MM.1S (cell line): ENCODE results near the gene TSEN2.

ENCODE experiments used
- DNase-seq: peaks from one replicate; pipeline ENCODE4 v3.0.0-alpha.2; 2015
- H2AFZ ChIP-seq: fragments of 300-600 bp; sonication (generic); 2 replicates; pipeline ENCODE4 v1.6.0; 2016; ENCODE audit warnings: antibody characterized with exemption, low read length
- H3F3A ChIP-seq: fragments of 300-600 bp; sonication (generic); 2 replicates; pipeline ENCODE4 v1.6.1; 2016; ENCODE audit warnings: mild to moderate bottlenecking, antibody characterized with exemption, low read length, moderate library complexity, mixed read lengths; ENCODE audit not compliant: insufficient read depth
- H3K27ac ChIP-seq: fragments of 300-600 bp; sonication (generic); 2 replicates; pipeline ENCODE4 v1.5.1; 2016; ENCODE audit warnings: mild to moderate bottlenecking, low read length
- H3K27me3 ChIP-seq: fragments of 300-600 bp; sonication (generic); replicated peaks from 2 replicates; pipeline ENCODE4 v1.6.0; 2016; ENCODE audit warnings: low read length; ENCODE audit not compliant: insufficient read depth
- H3K36me3 ChIP-seq: fragments of 300-600 bp; sonication (generic); replicated peaks from 2 replicates; pipeline ENCODE4 v1.6.1; 2016; ENCODE audit warnings: mild to moderate bottlenecking, low read length, mixed read lengths; ENCODE audit not compliant: insufficient read depth
- H3K4me1 ChIP-seq: fragments of 300-600 bp; sonication (generic); 2 replicates; pipeline ENCODE4 v1.6.1; 2016; ENCODE audit warnings: low read length, mixed read lengths
- H3K4me2 ChIP-seq: fragments of 300-600 bp; sonication (generic); 2 replicates; pipeline ENCODE4 v1.6.0; 2016; ENCODE audit warnings: low read depth, low read length
- H3K4me3 ChIP-seq: fragments of 300-600 bp; sonication (generic); 2 replicates; pipeline ENCODE4 v1.5.1; 2016; ENCODE audit warnings: low read length, mixed read lengths
- H3K79me2 ChIP-seq: fragments of 300-600 bp; sonication (generic); 2 replicates; pipeline ENCODE4 v1.6.1; 2016; ENCODE audit warnings: mixed run types, low read length, mixed read lengths
- H3K9ac ChIP-seq: fragments of 300-600 bp; sonication (generic); 2 replicates; pipeline ENCODE4 v1.6.1; 2016; ENCODE audit warnings: low read length, mixed read lengths
- H3K9me2 ChIP-seq: fragments of 300-600 bp; sonication (generic); replicated peaks from 2 replicates; pipeline ENCODE4 v1.6.1; 2016; ENCODE audit warnings: mild to moderate bottlenecking, low read length, mixed read lengths; ENCODE audit not compliant: insufficient read depth
- H3K9me3 ChIP-seq: fragments of 300-600 bp; sonication (generic); replicated peaks from 2 replicates; pipeline ENCODE4 v1.6.1; 2016; ENCODE audit warnings: mild to moderate bottlenecking, low read length, mixed read lengths; ENCODE audit not compliant: insufficient read depth
- H4K20me1 ChIP-seq: fragments of 300-600 bp; sonication (generic); 2 replicates; pipeline ENCODE4 v1.6.1; 2016; ENCODE audit warnings: mild to moderate bottlenecking, low read length, moderate library complexity, mixed read lengths; ENCODE audit not compliant: insufficient read depth
- EZH2 ChIP-seq: fragments of 300-600 bp; sonication (generic); optimal IDR thresholded peaks from 2 replicates; pipeline ENCODE3; 2017; ENCODE audit warnings: low read depth, mild to moderate bottlenecking, antibody characterized with exemption, low read length, mixed read lengths
- EZH2phosphoT487 ChIP-seq: fragments of 300-600 bp; sonication (generic); IDR thresholded peaks from 2 replicates; pipeline ENCODE4 v1.6.1; 2018; ENCODE audit warnings: antibody characterized with exemption, low read length
- TF ChIP-seq, protein P1 (sequence below): fragments of 300-600 bp; sonication (generic); IDR thresholded peaks from 2 replicates; pipeline ENCODE4 v1.5.1; 2016; ENCODE audit warnings: antibody characterized with exemption, low read length, mixed read lengths

The TSEN2 gene

DNA sequence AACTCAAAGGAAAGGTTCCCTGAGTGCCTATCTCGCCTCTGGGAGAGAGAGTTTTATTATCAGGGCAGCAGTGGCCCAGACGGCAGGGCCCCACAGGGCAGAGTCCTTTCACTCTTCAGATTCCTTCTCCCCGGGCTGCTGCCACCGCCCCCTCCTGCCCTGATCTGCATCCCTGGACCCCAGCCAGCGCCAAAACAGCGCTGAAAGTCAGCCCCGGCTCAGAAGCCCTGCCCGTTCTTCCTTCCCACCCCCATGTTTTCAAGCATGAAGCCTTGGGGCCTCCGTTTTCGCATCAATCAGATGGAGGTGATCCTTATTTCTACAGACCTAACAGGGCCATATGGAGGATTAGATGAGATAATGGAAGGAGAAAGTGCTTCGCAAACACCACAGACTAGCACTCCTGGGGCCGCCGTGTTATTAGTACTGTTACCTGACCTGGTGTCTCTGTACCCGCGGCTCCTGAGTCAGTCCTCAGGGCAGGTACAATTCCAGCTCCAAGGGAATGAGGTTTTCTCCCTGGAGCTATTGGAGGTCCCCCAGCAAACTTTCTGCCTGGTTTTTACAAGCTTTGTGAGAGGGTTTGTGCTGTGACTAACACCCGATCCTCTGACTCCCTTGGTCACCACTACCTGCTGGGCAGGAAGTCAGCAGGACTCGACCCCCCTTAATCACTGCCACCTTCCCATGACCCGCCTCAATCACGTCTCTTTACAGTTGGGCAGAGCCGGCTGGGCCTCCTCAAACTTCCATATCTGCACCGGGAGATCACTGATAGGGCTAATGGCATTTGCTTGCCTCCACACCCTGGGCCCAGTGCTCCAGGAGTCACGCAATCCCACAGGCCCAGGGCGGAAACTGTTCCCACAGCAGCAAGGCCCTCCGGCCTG lies 39.5 kb upstream of the TSEN2 start:
- H3K9me3 ChIP-seq, result no peaks in the 10 kb centered on the region
- no peak for DNase-seq
- no peaks in the 10 kb centered on the region for H4K20me1 ChIP-seq
- peaks cover 22% of the 10 kb centered on the region for H3K27me3 ChIP-seq
- no peaks in the 10 kb centered on the region for H3K36me3 ChIP-seq
- no peaks in the 10 kb centered on the region for H3K4me1 ChIP-seq
- no peaks in the 10 kb centered on the region for H3K9me2 ChIP-seq
- no peak overlapping the region for H3K4me2 ChIP-seq
- H3F3A ChIP-seq, result no peaks in the 10 kb centered on the region
- no peak overlapping the region for H2AFZ ChIP-seq
- H3K4me3 ChIP-seq, result no peak overlapping the region
- H3K27ac ChIP-seq, result no peak overlapping the region
- no peak overlapping the region for H3K9ac ChIP-seq
- TF ChIP-seq EZH2phosphoT487 (no peak), EZH2 (no peak)
- TF ChIP-seq, protein P1, sequence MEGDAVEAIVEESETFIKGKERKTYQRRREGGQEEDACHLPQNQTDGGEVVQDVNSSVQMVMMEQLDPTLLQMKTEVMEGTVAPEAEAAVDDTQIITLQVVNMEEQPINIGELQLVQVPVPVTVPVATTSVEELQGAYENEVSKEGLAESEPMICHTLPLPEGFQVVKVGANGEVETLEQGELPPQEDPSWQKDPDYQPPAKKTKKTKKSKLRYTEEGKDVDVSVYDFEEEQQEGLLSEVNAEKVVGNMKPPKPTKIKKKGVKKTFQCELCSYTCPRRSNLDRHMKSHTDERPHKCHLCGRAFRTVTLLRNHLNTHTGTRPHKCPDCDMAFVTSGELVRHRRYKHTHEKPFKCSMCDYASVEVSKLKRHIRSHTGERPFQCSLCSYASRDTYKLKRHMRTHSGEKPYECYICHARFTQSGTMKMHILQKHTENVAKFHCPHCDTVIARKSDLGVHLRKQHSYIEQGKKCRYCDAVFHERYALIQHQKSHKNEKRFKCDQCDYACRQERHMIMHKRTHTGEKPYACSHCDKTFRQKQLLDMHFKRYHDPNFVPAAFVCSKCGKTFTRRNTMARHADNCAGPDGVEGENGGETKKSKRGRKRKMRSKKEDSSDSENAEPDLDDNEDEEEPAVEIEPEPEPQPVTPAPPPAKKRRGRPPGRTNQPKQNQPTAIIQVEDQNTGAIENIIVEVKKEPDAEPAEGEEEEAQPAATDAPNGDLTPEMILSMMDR, result no peak
- H3K79me2 ChIP-seq, result no peaks in the 10 kb centered on the region

DNA sequence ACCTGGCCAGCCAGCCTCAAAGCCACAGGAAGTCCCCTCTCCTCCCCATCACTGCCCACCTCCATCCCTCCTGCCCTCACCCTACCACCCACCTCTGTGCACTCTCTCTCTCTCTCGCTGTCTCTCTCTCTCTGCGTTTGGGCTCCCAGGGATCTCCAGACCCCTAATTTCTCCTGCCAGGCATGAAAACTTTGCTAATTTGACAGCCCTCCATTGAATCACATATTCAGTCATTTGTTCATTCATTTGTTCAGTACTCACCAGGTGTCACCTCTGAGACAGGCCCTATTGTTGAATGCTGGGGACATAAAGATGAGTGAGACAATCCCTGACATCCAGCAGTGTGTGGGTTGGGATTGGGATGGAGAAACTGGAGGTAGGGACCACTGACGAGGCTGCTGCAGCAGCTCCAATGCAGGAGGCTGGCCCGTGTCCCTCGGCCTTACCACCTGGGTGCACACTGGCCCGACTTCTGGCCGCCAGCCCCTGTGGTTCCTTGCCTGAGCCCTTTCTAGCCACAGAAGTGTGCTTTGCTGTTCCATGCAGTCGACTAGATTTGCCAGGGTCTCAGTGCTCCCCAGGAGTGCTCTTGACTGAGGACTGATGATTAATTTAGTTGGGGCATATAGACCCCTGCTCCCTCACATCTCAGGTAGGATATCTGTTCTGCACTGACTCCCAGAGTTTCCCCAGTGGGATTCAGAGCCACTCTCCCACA lies 38.6 kb upstream of the TSEN2 start:
- Histone ChIP-seq H2AFZ (no peak overlapping the region), H3K36me3 (no peaks in the 10 kb centered on the region), H3K9me3 (no peaks in the 10 kb centered on the region), H3K27ac (no peak overlapping the region), H3K9ac (no peak overlapping the region), H3K9me2 (no peaks in the 10 kb centered on the region), H3K4me2 (no peak overlapping the region), H3K4me1 (no peaks in the 10 kb centered on the region), H3K79me2 (no peaks in the 10 kb centered on the region), H4K20me1 (no peaks in the 10 kb centered on the region), H3K27me3 (peaks cover 22% of the 10 kb centered on the region), H3F3A (no peaks in the 10 kb centered on the region), H3K4me3 (no peak overlapping the region)
- no peak for DNase-seq
- no peak for TF ChIP-seq EZH2
- TF ChIP-seq EZH2phosphoT487, result no peak
- TF ChIP-seq, protein P1, result no peak

DNA sequence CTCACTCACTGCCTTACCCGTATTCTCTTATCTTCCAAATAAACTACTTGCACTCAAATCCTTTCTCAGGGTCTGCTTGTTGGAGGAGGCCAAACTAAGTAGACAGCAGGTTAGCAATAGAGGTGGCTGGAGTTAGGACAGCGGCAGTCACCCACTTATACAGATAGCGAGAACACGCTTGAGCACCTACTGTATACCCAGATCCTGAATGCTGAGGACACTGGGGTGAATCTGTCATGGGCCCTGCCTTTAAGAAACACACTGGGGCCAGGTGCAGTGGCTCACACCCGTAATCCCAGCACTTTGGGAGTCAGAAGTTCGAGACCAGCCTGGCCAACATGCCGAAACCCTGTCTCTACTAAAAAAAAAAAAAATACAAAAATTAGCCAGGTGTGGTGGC lies 38.0 kb upstream of the TSEN2 start:
- Histone ChIP-seq H3K27ac (no peak overlapping the region), H3K9ac (no peak overlapping the region), H2AFZ (no peak overlapping the region), H3K9me2 (no peaks in the 10 kb centered on the region), H3K36me3 (no peaks in the 10 kb centered on the region), H3K4me1 (no peaks in the 10 kb centered on the region), H3K27me3 (peaks cover 22% of the 10 kb centered on the region), H3K4me2 (no peak overlapping the region), H3K79me2 (no peaks in the 10 kb centered on the region), H3K4me3 (no peak overlapping the region), H3F3A (no peaks in the 10 kb centered on the region), H4K20me1 (no peaks in the 10 kb centered on the region), H3K9me3 (no peaks in the 10 kb centered on the region)
- TF ChIP-seq EZH2phosphoT487 (no peak), EZH2 (no peak)
- TF ChIP-seq, protein P1, result no peak
- no peak for DNase-seq
